A549 (cell line): ENCODE data around the gene KCNQ1. TPM values are rescaled to one million over a fixed set of nuclear protein-coding genes. Genes with fewer than 3 reads are reported as not detected.

Experiments
- ATAC-seq, 2 experiments: fragments of 200-7000 bp in 1 of 2; fragments of >200 bp in 1 of 2; cut with Nextera tagmentation in 1 of 2; cut with Tn5 transposase in 1 of 2; 3 replicates each; pipeline versions ENCODE4 v1.8.0 to v1.9.1; 2018 to 2020; ENCODE audit warnings: mild to moderate bottlenecking in 1 of 2, moderate library complexity in 1 of 2
- CTCF ChIA-PET: fragments of 300-600 bp; sonication (Branson Sonifier 250); formaldehyde crosslinking; extraction: SDS; loops from one replicate; lab custom pipeline; 2021; ENCODE audit warnings: antibody characterized with exemption, inconsistent platforms; lab: Yijun Ruan, JAX
- POLR2A ChIA-PET: fragments of 350-600 bp; formaldehyde crosslinking; extraction: SDS; loops from one replicate; lab custom pipeline; 2021; ENCODE audit warnings: antibody characterized with exemption, inconsistent platforms; lab: Yijun Ruan, JAX
- DNase-seq, 2 experiments: peaks; one replicate each; pipeline versions ENCODE4 v3.0.0 to v3.0.0-alpha.2; 2011 to 2016; ENCODE audit warnings: low read depth in 1 of 2, low spot score in 1 of 2
- FAIRE-seq: peaks from 2 replicates; lab custom pipeline; 2011; peaks lifted over from hg19 to GRCh38; lab: Jason Lieb, UNC
- H3K27ac ChIP-seq, 2 experiments: fragments of >200 bp; sonication (Bioruptor Twin); formaldehyde crosslinking; 3 replicates each; pipeline ENCODE4 v1.5.1; 2016 to 2017
- H3K4me1 ChIP-seq: fragments of >200 bp; sonication (Bioruptor Twin); formaldehyde crosslinking; 3 replicates; pipeline ENCODE4 v1.6.1; 2016
- H3K4me2 ChIP-seq: fragments of >200 bp; sonication (Bioruptor Twin); formaldehyde crosslinking; 3 replicates; pipeline ENCODE4 v1.6.1; 2016
- H3K4me3 ChIP-seq: fragments of >200 bp; sonication (Bioruptor Twin); formaldehyde crosslinking; 3 replicates; pipeline ENCODE4 v1.5.1; 2016
- H3K9me3 ChIP-seq: fragments of >200 bp; sonication (Bioruptor Twin); formaldehyde crosslinking; 3 replicates; pipeline ENCODE4 v1.6.1; 2016
- CHD4 ChIP-seq: fragments of 200-600 bp; sonication (generic); IDR thresholded peaks from 2 replicates; pipeline ENCODE4 v1.6.1; 2016; ENCODE audit warnings: antibody characterized with exemption, mild to moderate bottlenecking, borderline replicate concordance
- E2F6 ChIP-seq: IDR thresholded peaks from 2 replicates; pipeline ENCODE4 v1.6.1; 2012; ENCODE audit warnings: low read depth, borderline replicate concordance
- EHF ChIP-seq: fragments of 250-450 bp; sonication (Bioruptor Pico); IDR thresholded peaks from 2 replicates; pipeline ENCODE4 v1.5.0; 2020; ENCODE audit warnings: mild to moderate bottlenecking
- EHMT2 ChIP-seq: fragments of 200-600 bp; sonication (generic); IDR thresholded peaks from 2 replicates; pipeline ENCODE4 v1.6.1; 2016; ENCODE audit warnings: antibody characterized with exemption, low read depth, mild to moderate bottlenecking, moderate library complexity
- ESRRA ChIP-seq: fragments of 150-350 bp; IDR thresholded peaks from 2 replicates; pipeline ENCODE4 v1.6.1; 2014; ENCODE audit warnings: mild to moderate bottlenecking, low read length, borderline replicate concordance
- GATA3 ChIP-seq: IDR thresholded peaks from 2 replicates; pipeline ENCODE4 v1.6.1; 2012; ENCODE audit warnings: borderline replicate concordance
- HOXB5 ChIP-seq: fragments of 250-450 bp; sonication (Bioruptor Pico); IDR thresholded peaks from 2 replicates; pipeline ENCODE4 v1.5.0; 2020; ENCODE audit warnings: mild to moderate bottlenecking, moderate library complexity
- KDM5A ChIP-seq: fragments of 200-600 bp; sonication (generic); IDR thresholded peaks from 2 replicates; pipeline ENCODE4 v1.6.1; 2016; ENCODE audit warnings: antibody characterized with exemption, mild to moderate bottlenecking
- MAFK ChIP-seq: fragments of 450-650 bp; IDR thresholded peaks from 2 replicates; pipeline ENCODE4 v1.6.1; 2014; ENCODE audit not compliant: partially characterized antibody
- MAZ ChIP-seq: fragments of 150-350 bp; IDR thresholded peaks from 2 replicates; pipeline ENCODE4 v1.6.1; 2014; ENCODE audit warnings: antibody characterized with exemption, low read depth, low read length, borderline replicate concordance
- MYC ChIP-seq: IDR thresholded peaks from 2 replicates; pipeline ENCODE4 v1.6.1; 2012; ENCODE audit warnings: mild to moderate bottlenecking, inconsistent platforms, low read length, improper control_type of control experiment, borderline replicate concordance
- NPAS2 ChIP-seq: fragments of 250-450 bp; sonication (Bioruptor Pico); IDR thresholded peaks from 2 replicates; pipeline ENCODE4 v1.8.0; 2022; ENCODE audit warnings: mild to moderate bottlenecking, moderate library complexity, borderline replicate concordance
- PBX3 ChIP-seq: IDR thresholded peaks from 2 replicates; pipeline ENCODE4 v1.6.1; 2012
- RCOR1 ChIP-seq: fragments of 150-350 bp; IDR thresholded peaks from 2 replicates; pipeline ENCODE4 v1.6.1; 2014; ENCODE audit warnings: antibody characterized with exemption, low read length, low read depth
- REST ChIP-seq: fragments of 200-600 bp; sonication (generic); IDR thresholded peaks from 2 replicates; pipeline ENCODE4 v1.6.1; 2016; ENCODE audit warnings: antibody characterized with exemption, mild to moderate bottlenecking, moderate library complexity
- RFX5 ChIP-seq: fragments of 450-650 bp; IDR thresholded peaks from 2 replicates; pipeline ENCODE4 v1.7.1; 2014; ENCODE audit warnings: antibody characterized with exemption, mild to moderate bottlenecking, moderate library complexity
- SREBF2 ChIP-seq: fragments of 450-650 bp; IDR thresholded peaks from 2 replicates; pipeline ENCODE4 v1.6.1; 2014; ENCODE audit warnings: mild to moderate bottlenecking, moderate library complexity
- ZFP36 ChIP-seq: fragments of 450-650 bp; IDR thresholded peaks from 2 replicates; pipeline ENCODE4 v1.6.1; 2014; ENCODE audit warnings: borderline replicate concordance; ENCODE audit not compliant: partially characterized antibody
- ZSCAN20 ChIP-seq: fragments of 250-450 bp; sonication (Bioruptor Pico); IDR thresholded peaks from 2 replicates; pipeline ENCODE4 v1.8.0; 2022; ENCODE audit warnings: mild to moderate bottlenecking, moderate library complexity
- WGBS: methylation state at CpG from one replicate; pipeline ENCODE4 v1.1.6; 2017; ENCODE audit errors: missing lambda C conversion rate; 5-methylcytosine and 5-hydroxymethylcytosine counted together
- polyA plus RNA-seq, 4 experiments: library from polyadenylated mRNA; depleted of rRNA in 3 of 4; stranded (reverse); fragments of >200 nt; fragmentation: RNase III in 1 of 4; extraction: RNeasy Plus Mini Kit Qiagen cat#74134 plus additional on column Dnase treatment in 1 of 4; gene quantifications; 2 replicates in 3 of 4; 3 replicates in 1 of 4; pipeline ENCODE4 v1.2.3, GENCODE V29; 2011 to 2017

Gene KCNQ1
- polyA plus RNA-seq, 2 of the 4 experiments (the other 2 are of a cell fraction), result 0.14 to 0.17 TPM

- TF ChIP-seq PBX3, result no peak
- TF ChIP-seq, all 56 proteins: peak for 0
These were observed 130.0 kb downstream of the KCNQ1 start (continued) for GRCh38 chr11:2574553-2575535.

GRCh38 chr11:2575591-2576051 lies 130.8 kb downstream of the KCNQ1 start:
- 84% methylated on average over 16 of the region's 17 CpGs for WGBS
- CTCF ChIA-PET, result interaction anchor here (1.0 to 2.5 kb wide), 2 partner anchors 43 to 211 kb away, joined by 4 to 8 read pairs; no protein-coding TSS in a partner anchor
- TF ChIP-seq ESRRA, result no peak
- no peak for TF ChIP-seq REST
- TF ChIP-seq ZFP36, result no peak
- TF ChIP-seq EHF (CRISPR knock-in tag), result no peak
- TF ChIP-seq GATA3, result no peak
- no peak for TF ChIP-seq NPAS2 (CRISPR knock-in tag)
- TF ChIP-seq PBX3, result no peak
- no peak for TF ChIP-seq HOXB5
- TF ChIP-seq E2F6, result no peak
- TF ChIP-seq EHMT2, result no peak
- TF ChIP-seq MAZ, result no peak
- no peak for TF ChIP-seq MAFK
- no peak overlapping the region for H3K4me3 ChIP-seq
- no peak for ATAC-seq
- H3K4me2 ChIP-seq, result no peak overlapping the region
- H3K9me3 ChIP-seq, result no peaks in the 10 kb centered on the region
- H3K4me1 ChIP-seq, result no peaks in the 10 kb centered on the region
- no peak overlapping the region for H3K27ac ChIP-seq
- no peak for FAIRE-seq
- no peak for DNase-seq
- POLR2A ChIA-PET, result no interaction called here

GRCh38 chr11:2576111-2576510 lies 131.3 kb downstream of the KCNQ1 start:
- CTCF ChIA-PET, result interaction anchor here (2.5 kb wide), 1 partner anchor 43 kb away, joined by 8 read pairs; no protein-coding TSS in a partner anchor
- POLR2A ChIA-PET, result no interaction called here
- TF ChIP-seq SREBF2 (no peak), CHD4 (no peak), KDM5A (no peak), REST (no peak), RCOR1 (no peak), RFX5 (no peak), MYC (no peak), ZSCAN20 (no peak), E2F6 (no peak)
- FAIRE-seq (no peak), ATAC-seq (no peak), DNase-seq (no peak)
- no peak overlapping the region for H3K4me2 ChIP-seq
- H3K27ac ChIP-seq, result no peak overlapping the region
- H3K9me3 ChIP-seq, result no peaks in the 10 kb centered on the region
- no peak overlapping the region for H3K4me3 ChIP-seq
- no peaks in the 10 kb centered on the region for H3K4me1 ChIP-seq
- WGBS, result 74% methylated on average over 14 of the region's 15 CpGs
